GM18519 (cell line): ENCODE results near the gene MAP3K4.
"Not testable (repeated sequence)": the region's sequence is repeated elsewhere in the genome, so short reads cannot be mapped to it uniquely, and the experiment has no call there.

Experiments used
- ATAC-seq: cut with Tn5 transposase; IDR thresholded peaks from one replicate; pipeline ENCODE4 v1.9.1; 2021; ENCODE audit warnings: mild to moderate bottlenecking, moderate library complexity; ENCODE audit not compliant: unreplicated experiment, low FRiP score

The MAP3K4 gene

GRCh38 chr6:160967351-160967750 lies 24.2 kb upstream of the MAP3K4 start:
- no peak for ATAC-seq

- no peak for ATAC-seq
These were observed 23.7 kb upstream of the MAP3K4 start for GRCh38 chr6:160967833-160968232.

- ATAC-seq = no peak
These were observed 20.4 kb upstream of the MAP3K4 start for GRCh38 chr6:160971171-160971570.

GRCh38 chr6:160972111-160972510 lies 19.5 kb upstream of the MAP3K4 start:
- ATAC-seq = peak; percentile 67

- ATAC-seq = not testable (repeated sequence)
These were observed 19.0 kb upstream of the MAP3K4 start for GRCh38 chr6:160972594-160972993.

GRCh38 chr6:160973311-160974250 lies 18.0 kb upstream of the MAP3K4 start:
- no peak for ATAC-seq

- no peak for ATAC-seq
These were observed 17.2 kb upstream of the MAP3K4 start for GRCh38 chr6:160974304-160974771.

- ATAC-seq = no peak
These were observed 16.4 kb upstream of the MAP3K4 start for GRCh38 chr6:160975162-160975561.

GRCh38 chr6:160975961-160976360 lies 15.6 kb upstream of the MAP3K4 start:
- ATAC-seq = not testable (repeated sequence)

GRCh38 chr6:160978141-160978901 lies 13.2 kb upstream of the MAP3K4 start:
- ATAC-seq = no peak

GRCh38 chr6:160979061-160979708 lies 12.4 kb upstream of the MAP3K4 start:
- no peak for ATAC-seq

- ATAC-seq = not testable (repeated sequence)
These were observed 8.1 kb upstream of the MAP3K4 start for GRCh38 chr6:160983377-160983948.

GRCh38 chr6:160986851-160987250 lies 4.7 kb upstream of the MAP3K4 start:
- no peak for ATAC-seq

GRCh38 chr6:160987265-160987664 lies 4.3 kb upstream of the MAP3K4 start:
- ATAC-seq = no peak

GRCh38 chr6:160990847-160991405 lies 643 bp upstream of the MAP3K4 start:
- ATAC-seq = no peak

- ATAC-seq = peak; percentile 28
These were observed 751 bp downstream of the MAP3K4 start for GRCh38 chr6:160992061-160992979.

- ATAC-seq = no peak
These were observed 1.4 kb downstream of the MAP3K4 start for GRCh38 chr6:160992980-160993314.

- ATAC-seq = no peak
These were observed 3.7 kb downstream of the MAP3K4 start for GRCh38 chr6:160995271-160995670.

GRCh38 chr6:160996131-160996601 lies 4.6 kb downstream of the MAP3K4 start:
- ATAC-seq = no peak
